Measurements from ENCODE around the gene NUTF2.

Gene NUTF2

DNA sequence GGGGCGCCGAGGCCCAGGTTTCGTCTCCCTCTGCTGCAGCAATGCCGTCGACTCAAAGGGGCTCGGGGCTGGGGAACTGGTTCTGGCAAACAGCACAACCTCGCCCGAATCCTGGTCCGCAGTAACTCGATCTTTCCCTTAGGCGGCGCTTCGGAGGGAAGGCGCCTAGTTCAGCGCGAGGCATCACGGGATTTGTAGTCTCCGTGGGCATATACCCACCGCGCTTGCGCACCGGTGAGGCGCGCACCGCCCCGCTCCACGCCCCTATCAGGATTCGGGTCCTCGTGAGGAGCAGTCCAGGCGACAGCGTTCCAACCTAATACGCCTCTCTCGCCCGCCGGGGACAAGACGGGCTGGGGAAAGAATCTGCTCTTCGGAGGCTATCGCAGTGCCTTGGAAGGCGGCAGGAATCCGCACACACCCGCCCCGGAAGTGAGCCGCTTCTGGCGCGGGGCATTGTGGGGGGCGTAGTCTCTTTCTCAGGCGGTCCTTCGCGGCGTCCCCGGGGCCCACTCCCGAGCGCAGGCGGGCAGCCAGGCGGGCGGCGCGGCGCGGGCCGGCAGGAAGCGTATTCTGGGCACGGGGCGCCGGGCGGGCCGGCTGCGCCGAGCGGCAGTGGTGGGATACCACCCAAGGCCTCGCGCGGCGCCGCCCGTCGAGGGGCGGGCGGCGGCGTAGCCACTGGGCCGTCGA is 4.8 kb upstream of the NUTF2 start, which contains the start of gene THAP11:
THAP11 (plus strand) TSS at position 505 of the 693 bp plus-strand sequence. CDS start 235 bp downstream, outside the sequence.
- Histone ChIP-seq H3K9me3 (ENCODE audit: low read length) (no peaks in the 10 kb centered on the region), H3K27ac (ENCODE audit: low read depth, low read length, poor library complexity, severe bottlenecking) (peak within 1 kb of the TSS; percentile 87), H4K20me1 (ENCODE audit: insufficient read depth, low read length) (no peaks in the 10 kb centered on the region), H3K36me3 (ENCODE audit: insufficient read depth, low read length) (no peaks in the 10 kb centered on the region; the same call in 1 of the 2 replicates), H3K9me2 (ENCODE audit: low read depth, low read length) (no peaks in the 10 kb centered on the region), H3K27me3 (ENCODE audit: insufficient read depth, low read length) (no peaks in the 10 kb centered on the region), H2AFZ (ENCODE audit: low read length) (peak within 1 kb of the TSS; percentile 57; the same call in 1 of the 2 replicates), H3K4me1 (ENCODE audit: insufficient read depth, low read length, severe bottlenecking) (peaks cover 42% of the 10 kb centered on the region), H3K79me2 (ENCODE audit: insufficient read depth, low read length) (no peaks in the 10 kb centered on the region), H3K9ac (ENCODE audit: low read length) (peak within 1 kb of the TSS; percentile 90), H3F3A (ENCODE audit: insufficient read depth, low read length) (no peaks in the 10 kb centered on the region), H3K4me3 (ENCODE audit: low read depth, low read length, poor library complexity, severe bottlenecking) (peak within 1 kb of the TSS; percentile 95), H3K4me2 (ENCODE audit: low read length) (peak within 1 kb of the TSS; percentile 92)
- TF ChIP-seq EZH2 (IDR thresholded peaks at IDR 0.05; ENCODE audit: borderline replicate concordance, low read length) = no peak
- TF ChIP-seq, protein P1, sequence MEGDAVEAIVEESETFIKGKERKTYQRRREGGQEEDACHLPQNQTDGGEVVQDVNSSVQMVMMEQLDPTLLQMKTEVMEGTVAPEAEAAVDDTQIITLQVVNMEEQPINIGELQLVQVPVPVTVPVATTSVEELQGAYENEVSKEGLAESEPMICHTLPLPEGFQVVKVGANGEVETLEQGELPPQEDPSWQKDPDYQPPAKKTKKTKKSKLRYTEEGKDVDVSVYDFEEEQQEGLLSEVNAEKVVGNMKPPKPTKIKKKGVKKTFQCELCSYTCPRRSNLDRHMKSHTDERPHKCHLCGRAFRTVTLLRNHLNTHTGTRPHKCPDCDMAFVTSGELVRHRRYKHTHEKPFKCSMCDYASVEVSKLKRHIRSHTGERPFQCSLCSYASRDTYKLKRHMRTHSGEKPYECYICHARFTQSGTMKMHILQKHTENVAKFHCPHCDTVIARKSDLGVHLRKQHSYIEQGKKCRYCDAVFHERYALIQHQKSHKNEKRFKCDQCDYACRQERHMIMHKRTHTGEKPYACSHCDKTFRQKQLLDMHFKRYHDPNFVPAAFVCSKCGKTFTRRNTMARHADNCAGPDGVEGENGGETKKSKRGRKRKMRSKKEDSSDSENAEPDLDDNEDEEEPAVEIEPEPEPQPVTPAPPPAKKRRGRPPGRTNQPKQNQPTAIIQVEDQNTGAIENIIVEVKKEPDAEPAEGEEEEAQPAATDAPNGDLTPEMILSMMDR (IDR thresholded peaks at IDR 0.05; ENCODE audit: low read length) = peak; percentile 64

DNA sequence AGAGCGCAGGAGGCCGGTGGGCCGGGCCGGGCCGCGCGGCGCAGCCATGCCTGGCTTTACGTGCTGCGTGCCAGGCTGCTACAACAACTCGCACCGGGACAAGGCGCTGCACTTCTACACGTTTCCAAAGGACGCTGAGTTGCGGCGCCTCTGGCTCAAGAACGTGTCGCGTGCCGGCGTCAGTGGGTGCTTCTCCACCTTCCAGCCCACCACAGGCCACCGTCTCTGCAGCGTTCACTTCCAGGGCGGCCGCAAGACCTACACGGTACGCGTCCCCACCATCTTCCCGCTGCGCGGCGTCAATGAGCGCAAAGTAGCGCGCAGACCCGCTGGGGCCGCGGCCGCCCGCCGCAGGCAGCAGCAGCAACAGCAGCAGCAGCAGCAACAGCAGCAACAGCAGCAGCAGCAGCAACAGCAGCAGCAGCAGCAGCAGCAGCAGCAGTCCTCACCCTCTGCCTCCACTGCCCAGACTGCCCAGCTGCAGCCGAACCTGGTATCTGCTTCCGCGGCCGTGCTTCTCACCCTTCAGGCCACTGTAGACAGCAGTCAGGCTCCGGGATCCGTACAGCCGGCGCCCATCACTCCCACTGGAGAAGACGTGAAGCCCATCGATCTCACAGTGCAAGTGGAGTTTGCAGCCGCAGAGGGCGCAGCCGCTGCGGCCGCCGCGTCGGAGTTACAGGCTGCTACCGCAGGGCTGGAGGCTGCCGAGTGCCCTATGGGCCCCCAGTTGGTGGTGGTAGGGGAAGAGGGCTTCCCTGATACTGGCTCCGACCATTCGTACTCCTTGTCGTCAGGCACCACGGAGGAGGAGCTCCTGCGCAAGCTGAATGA is 4.0 kb upstream of the NUTF2 start:
- H3K4me2 ChIP-seq (ENCODE audit: low read length) = peak overlapping the region; percentile 92
- no peaks in the 10 kb centered on the region for H3K9me3 ChIP-seq (ENCODE audit: low read length)
- no peaks in the 10 kb centered on the region for H4K20me1 ChIP-seq (ENCODE audit: insufficient read depth, low read length)
- no peak overlapping the region for H2AFZ ChIP-seq (ENCODE audit: low read length)
- H3K4me3 ChIP-seq (ENCODE audit: low read depth, low read length, poor library complexity, severe bottlenecking) = peak overlapping the region; percentile 95
- H3K4me1 ChIP-seq (ENCODE audit: insufficient read depth, low read length, severe bottlenecking) = peaks cover 44% of the 10 kb centered on the region
- no peaks in the 10 kb centered on the region for H3K9me2 ChIP-seq (ENCODE audit: low read depth, low read length)
- H3K36me3 ChIP-seq (ENCODE audit: insufficient read depth, low read length) = no peaks in the 10 kb centered on the region; the same call in 1 of the 2 replicates
- H3K79me2 ChIP-seq (ENCODE audit: insufficient read depth, low read length) = peaks cover 7% of the 10 kb centered on the region
- no peak for TF ChIP-seq EZH2 (IDR thresholded peaks at IDR 0.05; ENCODE audit: borderline replicate concordance, low read length)
- TF ChIP-seq, protein P1 (IDR thresholded peaks at IDR 0.05; ENCODE audit: low read length) = peak; percentile 59
- no peaks in the 10 kb centered on the region for H3F3A ChIP-seq (ENCODE audit: insufficient read depth, low read length)
- peak overlapping the region; percentile 87 for H3K27ac ChIP-seq (ENCODE audit: low read depth, low read length, poor library complexity, severe bottlenecking)
- H3K27me3 ChIP-seq (ENCODE audit: insufficient read depth, low read length) = no peaks in the 10 kb centered on the region
- H3K9ac ChIP-seq (ENCODE audit: low read length) = peak overlapping the region; percentile 90

DNA sequence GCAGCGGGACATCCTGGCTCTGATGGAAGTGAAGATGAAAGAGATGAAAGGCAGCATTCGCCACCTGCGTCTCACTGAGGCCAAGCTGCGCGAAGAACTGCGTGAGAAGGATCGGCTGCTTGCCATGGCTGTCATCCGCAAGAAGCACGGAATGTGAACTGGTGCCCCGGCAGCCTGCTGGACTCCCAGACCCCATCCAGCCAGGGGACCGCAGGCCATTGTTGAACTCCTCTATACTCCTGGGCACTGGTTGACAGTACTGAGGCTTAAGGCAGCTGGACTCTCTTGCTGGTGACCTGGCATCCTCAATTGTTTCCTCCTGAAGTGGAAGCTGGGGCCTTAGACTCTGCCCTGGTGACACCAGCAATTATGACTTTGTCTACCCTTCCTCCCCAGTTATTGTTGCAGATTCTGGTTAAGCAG is 3.4 kb upstream of the NUTF2 start:
- H3K4me3 ChIP-seq (ENCODE audit: low read depth, low read length, poor library complexity, severe bottlenecking) = peak overlapping the region; percentile 95

More for the DNA sequence above, 3.4 kb upstream of the NUTF2 start:
- H3K27me3 ChIP-seq (ENCODE audit: insufficient read depth, low read length) = no peaks in the 10 kb centered on the region
- no peak overlapping the region for H2AFZ ChIP-seq (ENCODE audit: low read length)
- H3K79me2 ChIP-seq (ENCODE audit: insufficient read depth, low read length) = peaks cover 13% of the 10 kb centered on the region
- TF ChIP-seq, protein P1 (IDR thresholded peaks at IDR 0.05; ENCODE audit: low read length) = no peak
- TF ChIP-seq EZH2 (IDR thresholded peaks at IDR 0.05; ENCODE audit: borderline replicate concordance, low read length) = no peak
- H3K27ac ChIP-seq (ENCODE audit: low read depth, low read length, poor library complexity, severe bottlenecking) = peak overlapping the region; percentile 87
- peaks cover 49% of the 10 kb centered on the region for H3K4me1 ChIP-seq (ENCODE audit: insufficient read depth, low read length, severe bottlenecking)
- H3F3A ChIP-seq (ENCODE audit: insufficient read depth, low read length) = no peaks in the 10 kb centered on the region
- peak overlapping the region; percentile 92 for H3K4me2 ChIP-seq (ENCODE audit: low read length)
- H3K9me2 ChIP-seq (ENCODE audit: low read depth, low read length) = no peaks in the 10 kb centered on the region
- H4K20me1 ChIP-seq (ENCODE audit: insufficient read depth, low read length) = no peaks in the 10 kb centered on the region
- peak overlapping the region; percentile 90 for H3K9ac ChIP-seq (ENCODE audit: low read length)
- H3K9me3 ChIP-seq (ENCODE audit: low read length) = no peaks in the 10 kb centered on the region
- no peaks in the 10 kb centered on the region; the same call in 1 of the 2 replicates for H3K36me3 ChIP-seq (ENCODE audit: insufficient read depth, low read length)

Measured in OCI-LY1 (cell line).